Lower leg skin (tissue), 3 donors: ENCODE data around the gene CXADR.

Experiments used
- POLR2A ChIP-seq, 2 donors: fragments of 450-650 bp; IDR thresholded peaks; one replicate each; pipeline ENCODE4 v1.6.1; 2016 to 2017; ENCODE audit warnings: antibody characterized with exemption in 2 of 2, mild to moderate bottlenecking in 1 of 2, moderate library complexity in 1 of 2
- TF ChIP-seq, protein P1 (sequence below), 3 donors: fragments of 450-650 bp; IDR thresholded peaks; one replicate each; pipeline ENCODE4 v1.5.1; 2016; ENCODE audit warnings: antibody characterized with exemption in 3 of 3, mild to moderate bottlenecking in 3 of 3, moderate library complexity in 2 of 3

DNA sequence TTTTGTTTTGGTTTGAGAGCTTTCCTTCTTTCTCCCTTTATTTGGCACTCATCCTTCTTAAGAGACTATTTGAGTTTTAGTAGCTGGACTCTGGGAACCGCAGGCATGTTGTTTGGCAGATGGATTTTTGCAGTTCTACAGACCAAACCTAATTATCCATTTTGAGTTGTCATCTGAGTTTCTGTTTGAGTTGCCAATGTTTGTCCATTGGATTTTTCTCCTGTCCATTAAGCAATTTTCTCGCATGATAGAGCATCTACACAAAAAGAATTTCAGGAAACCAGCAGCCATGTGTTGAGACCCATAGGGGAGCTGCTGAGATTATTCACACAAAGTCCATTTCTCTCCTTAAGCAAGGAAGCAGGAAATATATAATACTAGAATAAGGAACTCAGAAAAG, 17.2 kb upstream of the CXADR start:
- TF ChIP-seq, protein P1, sequence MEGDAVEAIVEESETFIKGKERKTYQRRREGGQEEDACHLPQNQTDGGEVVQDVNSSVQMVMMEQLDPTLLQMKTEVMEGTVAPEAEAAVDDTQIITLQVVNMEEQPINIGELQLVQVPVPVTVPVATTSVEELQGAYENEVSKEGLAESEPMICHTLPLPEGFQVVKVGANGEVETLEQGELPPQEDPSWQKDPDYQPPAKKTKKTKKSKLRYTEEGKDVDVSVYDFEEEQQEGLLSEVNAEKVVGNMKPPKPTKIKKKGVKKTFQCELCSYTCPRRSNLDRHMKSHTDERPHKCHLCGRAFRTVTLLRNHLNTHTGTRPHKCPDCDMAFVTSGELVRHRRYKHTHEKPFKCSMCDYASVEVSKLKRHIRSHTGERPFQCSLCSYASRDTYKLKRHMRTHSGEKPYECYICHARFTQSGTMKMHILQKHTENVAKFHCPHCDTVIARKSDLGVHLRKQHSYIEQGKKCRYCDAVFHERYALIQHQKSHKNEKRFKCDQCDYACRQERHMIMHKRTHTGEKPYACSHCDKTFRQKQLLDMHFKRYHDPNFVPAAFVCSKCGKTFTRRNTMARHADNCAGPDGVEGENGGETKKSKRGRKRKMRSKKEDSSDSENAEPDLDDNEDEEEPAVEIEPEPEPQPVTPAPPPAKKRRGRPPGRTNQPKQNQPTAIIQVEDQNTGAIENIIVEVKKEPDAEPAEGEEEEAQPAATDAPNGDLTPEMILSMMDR (IDR thresholded peaks at IDR 0.05) = no peak
- TF ChIP-seq POLR2A (IDR thresholded peaks at IDR 0.05) = no peak
